Panc1 (cell line): Measurements from ENCODE around the gene MEAK7.

ENCODE experiments used
- SIN3A ChIP-seq: IDR thresholded peaks from 2 replicates; pipeline ENCODE4 v1.6.1; 2012; ENCODE audit warnings: low read depth, mild to moderate bottlenecking, low read length, moderate library complexity, borderline replicate concordance; ENCODE audit not compliant: insufficient read depth
- TF ChIP-seq, protein P1 (sequence below): fragments of 450-650 bp; IDR thresholded peaks from 2 replicates; pipeline ENCODE4 v1.5.1; 2017; ENCODE audit warnings: mild to moderate bottlenecking

GRCh38 chr16:84538222-84538840 is 33.9 kb upstream of the MEAK7 start:
- TF ChIP-seq, protein P1, sequence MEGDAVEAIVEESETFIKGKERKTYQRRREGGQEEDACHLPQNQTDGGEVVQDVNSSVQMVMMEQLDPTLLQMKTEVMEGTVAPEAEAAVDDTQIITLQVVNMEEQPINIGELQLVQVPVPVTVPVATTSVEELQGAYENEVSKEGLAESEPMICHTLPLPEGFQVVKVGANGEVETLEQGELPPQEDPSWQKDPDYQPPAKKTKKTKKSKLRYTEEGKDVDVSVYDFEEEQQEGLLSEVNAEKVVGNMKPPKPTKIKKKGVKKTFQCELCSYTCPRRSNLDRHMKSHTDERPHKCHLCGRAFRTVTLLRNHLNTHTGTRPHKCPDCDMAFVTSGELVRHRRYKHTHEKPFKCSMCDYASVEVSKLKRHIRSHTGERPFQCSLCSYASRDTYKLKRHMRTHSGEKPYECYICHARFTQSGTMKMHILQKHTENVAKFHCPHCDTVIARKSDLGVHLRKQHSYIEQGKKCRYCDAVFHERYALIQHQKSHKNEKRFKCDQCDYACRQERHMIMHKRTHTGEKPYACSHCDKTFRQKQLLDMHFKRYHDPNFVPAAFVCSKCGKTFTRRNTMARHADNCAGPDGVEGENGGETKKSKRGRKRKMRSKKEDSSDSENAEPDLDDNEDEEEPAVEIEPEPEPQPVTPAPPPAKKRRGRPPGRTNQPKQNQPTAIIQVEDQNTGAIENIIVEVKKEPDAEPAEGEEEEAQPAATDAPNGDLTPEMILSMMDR = no peak
- TF ChIP-seq SIN3A = no peak
